Omental fat pad (tissue), 4 donors: ENCODE results near the gene NPC1. TPM values are rescaled to one million over a fixed set of nuclear protein-coding genes. Genes with fewer than 3 reads are reported as not detected.
"Not testable (repeated sequence)": the region's sequence is repeated elsewhere in the genome, so short reads cannot be mapped to it uniquely, and the experiment has no call there.

Experiments
- ATAC-seq: fragments of 150-250 bp; one replicate; pipeline ENCODE4 v1.9.1; 2016; ENCODE audit warnings: mild to moderate bottlenecking, moderate library complexity; ENCODE audit not compliant: low FRiP score
- DNase-seq: peaks from one replicate; pipeline ENCODE4 v3.0.0-alpha.2; 2019; ENCODE audit warnings: low spot score
- small RNA-seq: library from RNA; depleted of rRNA; stranded (forward); fragments of <200 nt; gene quantifications from one replicate; pipeline ENCODE3, GENCODE V24; 2016
- total RNA-seq, 4 donors: library from RNA; depleted of rRNA; stranded (reverse); fragments of >200 nt; gene quantifications; one replicate each; pipeline ENCODE4 v1.1.0, GENCODE V29; 2016
- TF ChIP-seq, protein P1 (sequence below), 3 donors: fragments of 450-650 bp; IDR thresholded peaks; one replicate each; pipeline ENCODE4 v1.5.1; 2016 to 2017; ENCODE audit warnings: antibody characterized with exemption in 3 of 3, mild to moderate bottlenecking in 3 of 3, moderate library complexity in 2 of 3

The NPC1 gene
- total RNA-seq, 4 donors from 2014 or later: 49.3 to 116 (median 54.7) TPM

DNA sequence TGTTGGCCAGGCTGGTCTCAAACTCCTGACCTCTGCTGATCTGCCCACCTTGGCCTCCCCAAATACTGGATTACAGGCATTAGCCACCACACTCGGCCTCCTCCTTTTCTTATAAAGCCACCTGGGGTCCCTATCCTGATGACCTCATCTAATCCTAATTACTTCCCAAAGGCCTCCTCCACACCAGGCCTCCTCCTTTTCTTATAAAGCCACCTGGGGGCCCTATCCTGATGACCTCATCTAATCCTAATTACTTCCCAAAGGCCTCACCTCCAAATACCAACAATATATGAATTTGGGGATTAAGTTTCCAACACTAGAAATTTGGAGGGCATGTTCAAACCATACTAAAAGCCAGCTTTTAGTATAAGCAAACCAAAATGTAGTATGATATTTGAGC, 92.7 kb downstream of the NPC1 start:
- no peak for DNase-seq
- no peak for ATAC-seq
- TF ChIP-seq, protein P1, sequence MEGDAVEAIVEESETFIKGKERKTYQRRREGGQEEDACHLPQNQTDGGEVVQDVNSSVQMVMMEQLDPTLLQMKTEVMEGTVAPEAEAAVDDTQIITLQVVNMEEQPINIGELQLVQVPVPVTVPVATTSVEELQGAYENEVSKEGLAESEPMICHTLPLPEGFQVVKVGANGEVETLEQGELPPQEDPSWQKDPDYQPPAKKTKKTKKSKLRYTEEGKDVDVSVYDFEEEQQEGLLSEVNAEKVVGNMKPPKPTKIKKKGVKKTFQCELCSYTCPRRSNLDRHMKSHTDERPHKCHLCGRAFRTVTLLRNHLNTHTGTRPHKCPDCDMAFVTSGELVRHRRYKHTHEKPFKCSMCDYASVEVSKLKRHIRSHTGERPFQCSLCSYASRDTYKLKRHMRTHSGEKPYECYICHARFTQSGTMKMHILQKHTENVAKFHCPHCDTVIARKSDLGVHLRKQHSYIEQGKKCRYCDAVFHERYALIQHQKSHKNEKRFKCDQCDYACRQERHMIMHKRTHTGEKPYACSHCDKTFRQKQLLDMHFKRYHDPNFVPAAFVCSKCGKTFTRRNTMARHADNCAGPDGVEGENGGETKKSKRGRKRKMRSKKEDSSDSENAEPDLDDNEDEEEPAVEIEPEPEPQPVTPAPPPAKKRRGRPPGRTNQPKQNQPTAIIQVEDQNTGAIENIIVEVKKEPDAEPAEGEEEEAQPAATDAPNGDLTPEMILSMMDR (IDR thresholded peaks at IDR 0.05): no peak

DNA sequence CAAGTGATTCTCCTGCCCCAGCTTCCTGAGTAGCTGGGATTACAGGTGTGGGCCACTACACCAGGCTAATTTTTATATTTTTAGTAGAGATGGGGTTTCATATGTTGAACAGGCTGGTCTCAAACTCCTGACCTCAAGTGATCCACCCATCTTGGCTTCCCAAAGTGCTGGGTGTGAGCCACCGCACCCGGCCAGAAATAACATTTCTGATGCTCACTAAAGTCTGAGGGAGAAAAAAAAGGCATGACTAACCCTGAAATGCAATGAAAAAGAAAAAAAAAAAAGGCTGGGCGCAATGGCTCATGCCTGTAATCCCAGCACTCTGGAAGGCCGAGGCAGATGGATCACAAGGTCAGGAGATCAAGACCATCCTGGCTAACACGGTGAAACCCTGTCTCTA, 96.7 kb downstream of the NPC1 start:
- not testable (repeated sequence) for DNase-seq, ATAC-seq

DNA sequence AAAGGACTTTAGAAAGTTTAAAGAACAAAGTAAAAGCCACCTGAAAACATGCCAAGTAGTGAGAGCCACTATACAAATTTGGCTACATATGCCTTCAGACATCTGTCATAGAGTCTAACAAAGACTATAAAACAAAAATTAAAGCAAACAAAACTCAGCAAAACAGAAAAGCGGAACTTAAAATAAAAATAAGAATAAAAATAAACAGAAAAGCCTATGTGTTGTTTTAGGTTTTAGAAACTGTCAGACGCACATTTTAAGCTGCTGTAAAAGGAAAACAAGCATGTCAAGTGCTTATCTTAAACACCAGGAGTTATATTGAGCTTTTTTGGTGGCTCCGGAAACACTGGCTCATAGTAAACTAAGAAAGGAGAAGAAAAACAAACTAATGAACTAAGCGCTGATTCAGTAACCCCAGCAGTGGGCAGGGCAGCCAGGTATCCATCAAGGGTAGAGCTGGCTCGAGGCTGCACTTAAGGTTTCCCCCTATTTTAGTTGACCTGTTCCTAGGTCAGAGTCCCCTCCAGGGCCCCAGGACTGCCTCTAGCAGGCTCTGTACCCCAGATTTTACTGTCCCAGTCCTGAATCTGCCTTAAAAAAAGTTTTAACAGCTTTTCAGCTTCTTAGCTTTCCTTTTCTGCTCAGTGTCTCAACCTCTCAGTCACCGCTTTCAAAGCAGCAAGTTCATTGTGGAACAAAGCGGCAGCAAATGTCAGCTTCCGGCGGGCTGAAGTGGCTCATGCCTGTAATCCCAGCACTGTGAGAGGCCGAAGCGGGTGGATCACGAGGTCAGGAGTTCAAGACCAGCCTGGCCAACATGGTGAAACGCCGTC, 98.4 kb downstream of the NPC1 start:
- TF ChIP-seq, protein P1 (IDR thresholded peaks at IDR 0.05): no peak
- ATAC-seq: no peak
- DNase-seq: no peak

DNA sequence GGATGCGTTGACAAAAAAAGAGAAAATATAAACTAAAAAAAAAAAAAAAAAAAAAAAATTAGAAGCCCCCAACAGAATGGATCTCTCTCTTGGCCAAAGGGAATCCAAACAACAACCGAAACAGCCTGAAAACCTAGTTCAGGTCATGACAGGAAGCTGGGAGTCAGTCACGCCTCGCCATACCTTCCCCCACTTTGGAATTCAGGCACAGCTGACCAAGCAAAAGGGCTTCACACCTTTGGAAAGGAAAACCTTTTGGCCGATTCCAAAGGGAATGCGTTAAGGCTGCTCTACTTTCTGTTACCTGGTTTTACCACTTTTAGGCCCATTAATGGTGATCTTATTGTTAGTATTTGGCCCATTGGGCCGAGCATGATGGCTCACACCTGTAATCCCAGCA, 100.9 kb downstream of the NPC1 start:
- ATAC-seq (no peak), DNase-seq (no peak)
- TF ChIP-seq, protein P1 (IDR thresholded peaks at IDR 0.05): no peak

DNA sequence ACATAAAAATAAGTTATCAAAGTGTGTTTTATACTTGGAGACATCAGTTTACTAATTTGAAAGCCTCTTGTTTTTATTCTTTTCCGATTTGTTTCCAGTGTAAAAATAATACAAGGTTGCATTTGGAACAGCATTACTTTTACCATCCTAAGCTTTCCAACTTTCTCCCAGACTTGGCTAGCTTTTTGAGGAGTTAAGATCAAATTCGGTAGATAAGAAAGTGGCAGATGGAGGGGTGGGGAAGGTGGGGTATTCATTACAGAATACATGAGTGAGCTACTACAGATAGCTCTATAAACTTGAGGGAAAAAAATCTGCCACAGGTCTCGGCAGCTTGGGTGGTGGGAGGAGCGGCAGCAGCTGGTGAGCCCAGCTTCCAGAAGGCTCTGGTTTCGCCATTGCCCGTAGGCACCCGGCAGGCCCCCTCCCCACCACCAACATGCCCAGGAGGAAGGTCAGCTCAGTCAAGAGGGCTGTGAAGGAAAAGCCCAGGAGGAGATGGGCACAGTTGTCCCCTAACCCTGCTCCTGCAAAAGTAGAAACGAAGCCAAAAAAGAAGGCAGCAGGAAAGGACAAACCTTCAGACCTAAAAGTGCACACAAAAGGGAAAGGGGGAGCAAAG, 101.6 kb downstream of the NPC1 start:
- TF ChIP-seq, protein P1 (IDR thresholded peaks at IDR 0.05): no peak
- DNase-seq: no peak
- ATAC-seq: no peak

Small RNAs within 50 kb of the gene (small RNA-seq; reads per million reads assigned to genes)
- not detected for gene AC026634.1
- gene RF00019: not detected

Other genes with a start within 250 kb of the NPC1 start
- gene RIOK3, start 133.2 kb downstream of the NPC1 start, total RNA-seq: 10 to 100 TPM; 45.3 to 88.1 (median 65.3) TPM
- 10 to 100 TPM; 19.7 to 30.6 (median 23.8) TPM for gene RMC1, start 83.0 kb downstream of the NPC1 start, total RNA-seq
- gene ANKRD29, start 76.4 kb upstream of the NPC1 start, total RNA-seq: 10 to 100 TPM in 2 of 4 donors, 1 to 10 TPM in 2; 8.1 to 51.9 (median 15.3) TPM
- gene LAMA3, start 102.9 kb upstream of the NPC1 start, total RNA-seq: 10 to 100 TPM; 16.9 to 57.5 (median 48.3) TPM